Body of pancreas (tissue), 4 donors: ENCODE measurements around the gene ENO3.

ENCODE experiments used
- POLR2A ChIP-seq, 3 donors: fragments of 450-650 bp; IDR thresholded peaks; one replicate each; pipeline ENCODE4 v1.6.1; 2016; ENCODE audit warnings: antibody characterized with exemption in 3 of 3, mild to moderate bottlenecking in 2 of 3
- TF ChIP-seq, protein P1 (sequence below), 7 experiments: fragments of 450-650 bp in 4 of 7; fragments of 200-600 bp in 3 of 7; sonication (generic) in 3 of 7; IDR thresholded peaks; one replicate each; pipeline ENCODE4 v1.5.1; 2016 to 2019; ENCODE audit warnings: antibody characterized with exemption in 7 of 7

DNA sequence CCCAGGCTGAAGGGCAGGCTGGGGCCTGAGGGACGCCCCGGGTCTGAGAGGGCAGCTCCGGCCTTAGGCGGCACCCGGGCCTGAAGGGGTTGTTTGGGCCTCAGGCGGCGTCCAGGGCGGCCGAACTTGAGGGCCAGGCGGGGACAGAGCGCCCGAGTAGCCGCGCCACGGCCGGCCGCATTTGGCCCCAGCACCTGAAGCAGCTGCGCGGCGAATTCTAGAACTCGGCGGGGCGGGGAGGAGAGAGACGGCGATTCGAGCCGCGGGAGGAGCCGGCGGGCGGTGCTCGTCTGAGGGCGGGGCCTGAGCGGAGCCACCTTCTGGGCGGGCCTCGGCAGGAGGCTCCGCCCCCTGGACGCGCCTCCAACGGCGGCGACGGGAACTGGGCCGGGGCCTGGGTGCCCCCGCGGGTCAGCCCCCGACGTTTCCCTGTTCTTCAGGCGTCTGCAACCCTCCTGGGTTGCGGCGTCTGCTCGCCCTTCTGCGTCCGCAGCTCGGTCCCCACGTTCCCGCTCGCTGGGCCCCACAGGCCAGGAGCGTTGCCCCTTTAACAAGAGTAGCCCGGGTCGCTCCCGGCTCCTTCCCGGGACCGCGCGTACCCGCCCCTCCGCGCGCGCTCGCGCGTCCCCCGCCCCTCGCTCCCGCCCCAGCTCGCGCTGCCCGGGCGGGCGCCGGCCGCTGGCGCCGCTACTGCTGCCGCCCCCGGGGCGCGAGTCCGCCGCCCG, 46.5 kb downstream of the ENO3 start, which contains the start of the genes INCA1 and KIF1C:
- TF ChIP-seq, protein P1, sequence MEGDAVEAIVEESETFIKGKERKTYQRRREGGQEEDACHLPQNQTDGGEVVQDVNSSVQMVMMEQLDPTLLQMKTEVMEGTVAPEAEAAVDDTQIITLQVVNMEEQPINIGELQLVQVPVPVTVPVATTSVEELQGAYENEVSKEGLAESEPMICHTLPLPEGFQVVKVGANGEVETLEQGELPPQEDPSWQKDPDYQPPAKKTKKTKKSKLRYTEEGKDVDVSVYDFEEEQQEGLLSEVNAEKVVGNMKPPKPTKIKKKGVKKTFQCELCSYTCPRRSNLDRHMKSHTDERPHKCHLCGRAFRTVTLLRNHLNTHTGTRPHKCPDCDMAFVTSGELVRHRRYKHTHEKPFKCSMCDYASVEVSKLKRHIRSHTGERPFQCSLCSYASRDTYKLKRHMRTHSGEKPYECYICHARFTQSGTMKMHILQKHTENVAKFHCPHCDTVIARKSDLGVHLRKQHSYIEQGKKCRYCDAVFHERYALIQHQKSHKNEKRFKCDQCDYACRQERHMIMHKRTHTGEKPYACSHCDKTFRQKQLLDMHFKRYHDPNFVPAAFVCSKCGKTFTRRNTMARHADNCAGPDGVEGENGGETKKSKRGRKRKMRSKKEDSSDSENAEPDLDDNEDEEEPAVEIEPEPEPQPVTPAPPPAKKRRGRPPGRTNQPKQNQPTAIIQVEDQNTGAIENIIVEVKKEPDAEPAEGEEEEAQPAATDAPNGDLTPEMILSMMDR (IDR thresholded peaks at IDR 0.05), result peak in 5 of 7 experiments; percentile 12 to 39 (median 39)
- peak; percentile 85 to 89 (median 87) for TF ChIP-seq POLR2A (IDR thresholded peaks at IDR 0.05)
